Gastrocnemius medialis (tissue), 4 donors: Measurements from ENCODE around the gene GNG7. TPM values are rescaled to one million over a fixed set of nuclear protein-coding genes. Genes with fewer than 3 reads are reported as not detected.
"Not testable (repeated sequence)": the region's sequence is repeated elsewhere in the genome, so short reads cannot be mapped to it uniquely, and the experiment has no call there.

ENCODE experiments used
- ATAC-seq, 2 donors: fragments of 150-250 bp; one replicate each; pipeline ENCODE4 v1.9.1; 2016
- DNase-seq, 2 donors: peaks; one replicate each; pipeline ENCODE4 v3.0.0-alpha.2; 2019
- H3K27ac ChIP-seq, 4 donors: fragments of 200-600 bp; sonication (generic); 1 replicate in 1 of 4; 2 replicates in 3 of 4; pipeline ENCODE4 v1.5.1; 2016 to 2018; ENCODE audit warnings: mild to moderate bottlenecking in 2 of 4, moderate library complexity in 1 of 4
- H3K27me3 ChIP-seq, 3 donors: fragments of 200-600 bp; sonication (generic) in 2 of 3; 1 replicate in 1 of 3; 2 replicates in 2 of 3; pipeline versions ENCODE4 v1.5.1 to v1.6.0; 2016 to 2019; ENCODE audit warnings: mild to moderate bottlenecking in 1 of 3, moderate library complexity in 1 of 3
- H3K36me3 ChIP-seq, 2 donors: fragments of 200-600 bp; sonication (generic) in 1 of 2; one replicate each; pipeline ENCODE4 v1.5.1; 2017 to 2018
- H3K4me1 ChIP-seq, 2 donors: fragments of 200-600 bp; sonication (generic) in 1 of 2; one replicate each; pipeline ENCODE4 v1.5.1; 2016 to 2017; ENCODE audit warnings: mild to moderate bottlenecking in 2 of 2
- H3K4me3 ChIP-seq, 4 donors: fragments of 200-600 bp; sonication (generic) in 3 of 4; 1 replicate in 1 of 4; 2 replicates in 3 of 4; pipeline ENCODE4 v1.5.1; 2016 to 2019; ENCODE audit warnings: mild to moderate bottlenecking in 2 of 4
- H3K9me3 ChIP-seq, 3 donors: fragments of 200-600 bp; sonication (generic) in 2 of 3; 1 replicate in 1 of 3; 2 replicates in 2 of 3; pipeline ENCODE4 v1.5.1; 2016 to 2019
- CTCF ChIP-seq, 5 experiments: fragments of 450-650 bp in 3 of 5; fragments of 200-600 bp in 2 of 5; sonication (generic) in 2 of 5; IDR thresholded peaks in 4 of 5; conservative IDR thresholded peaks in 1 of 5; 1 replicate in 4 of 5; 2 replicates in 1 of 5; pipeline ENCODE4 v1.5.1; 2016 to 2019; ENCODE audit warnings: antibody characterized with exemption in 5 of 5, mild to moderate bottlenecking in 3 of 5, moderate library complexity in 3 of 5
- POLR2A ChIP-seq, 2 donors: fragments of 450-650 bp; IDR thresholded peaks; one replicate each; pipeline ENCODE4 v1.6.1; 2017; ENCODE audit warnings: antibody characterized with exemption in 2 of 2, mild to moderate bottlenecking in 2 of 2, moderate library complexity in 2 of 2
- in situ Hi-C, 4 donors: fragments of 200-750 bp; cut with MboI; loops; one replicate each; pipeline versions ENCODE4 v1.15.0 to v1.8.0; 2017; ENCODE audit warnings: low sequenced_read_pairs in 4 of 4
- intact Hi-C: fragments of 100-400 bp; cut with DNase I; formaldehyde crosslinking; loops from one replicate; pipeline ENCODE4 v1.15.1; 2023; ENCODE audit warnings: low total_unique reads
- total RNA-seq, 4 donors: library from RNA; depleted of rRNA; stranded (reverse); fragments of >200 nt; gene quantifications; one replicate each; pipeline versions ENCODE4 v1.1.0 to v1.2.3, GENCODE V29; 2016

The GNG7 gene
- total RNA-seq, 4 donors from 2014 or later, result 0.46 to 1.1 (median 0.62) TPM

DNA sequence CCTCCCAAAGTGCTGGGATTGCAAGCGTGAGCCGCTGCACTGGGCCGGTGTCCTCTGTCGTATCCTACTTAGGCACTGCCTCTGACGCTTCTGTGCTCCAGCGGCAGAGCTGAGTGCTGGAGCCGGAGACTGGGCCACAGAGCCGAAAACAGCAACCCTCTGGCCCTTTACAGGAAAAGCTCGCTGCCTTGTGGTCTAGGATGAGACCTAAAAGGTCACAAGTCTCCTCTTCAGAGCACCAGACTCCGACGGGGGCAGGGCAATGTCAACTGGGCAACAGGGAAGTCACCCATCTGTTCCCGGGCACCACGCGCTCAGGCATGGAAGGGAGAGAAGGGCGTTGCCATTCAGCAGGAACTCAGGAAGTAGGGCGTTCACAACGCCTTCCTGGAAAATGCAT, 134.9 kb downstream of the GNG7 start:
- in situ Hi-C loops, result no loop called here

DNA sequence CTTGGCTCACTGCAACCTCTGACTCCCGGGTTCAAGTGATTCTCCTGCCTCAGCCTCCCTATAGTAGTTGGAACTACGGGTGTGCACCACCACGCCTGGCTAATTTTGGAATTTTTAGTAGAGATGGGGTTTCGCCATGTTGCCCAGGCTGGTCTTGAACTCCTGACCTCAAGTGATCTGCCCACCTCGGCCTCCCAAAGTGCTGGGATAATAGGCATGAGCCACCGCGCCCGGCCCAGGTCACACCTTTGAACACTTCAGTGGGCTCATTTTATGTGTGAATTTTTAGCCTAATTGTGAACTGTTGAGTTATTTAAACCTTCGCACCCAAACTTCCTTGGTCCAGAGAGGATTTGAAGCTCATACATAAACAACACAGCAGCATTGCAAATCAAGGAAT, 138.9 kb downstream of the GNG7 start:
- H3K27me3 ChIP-seq, H3K36me3 ChIP-seq, H3K27ac ChIP-seq, H3K4me1 ChIP-seq, ATAC-seq, H3K4me3 ChIP-seq, DNase-seq, in situ Hi-C loops, H3K9me3 ChIP-seq, intact Hi-C loops: not testable (repeated sequence)

More for the DNA sequence above, 134.9 kb downstream of the GNG7 start:
- peak overlapping the region in 3 of 4 donors; percentile 17 to 57 (median 54) for H3K27ac ChIP-seq
- peak; percentile 48 to 65 for DNase-seq
- no peaks in the 10 kb centered on the region for H3K9me3 ChIP-seq
- H3K4me1 ChIP-seq, result peaks cover 0 to 6% of the 10 kb centered on the region in 2 donors
- no peaks in the 10 kb centered on the region for H3K36me3 ChIP-seq
- intact Hi-C loops, result no loop called here
- TF ChIP-seq POLR2A (IDR thresholded peaks at IDR 0.05), result no peak
- no peak for TF ChIP-seq CTCF (IDR thresholded peaks at IDR 0.05 in 4 of 5, conservative IDR thresholded peaks at IDR 0.05 in 1 of 5)
- peak; percentile 17 to 74 for ATAC-seq
- no peaks in the 10 kb centered on the region for H3K27me3 ChIP-seq
- H3K4me3 ChIP-seq, result no peak overlapping the region

DNA sequence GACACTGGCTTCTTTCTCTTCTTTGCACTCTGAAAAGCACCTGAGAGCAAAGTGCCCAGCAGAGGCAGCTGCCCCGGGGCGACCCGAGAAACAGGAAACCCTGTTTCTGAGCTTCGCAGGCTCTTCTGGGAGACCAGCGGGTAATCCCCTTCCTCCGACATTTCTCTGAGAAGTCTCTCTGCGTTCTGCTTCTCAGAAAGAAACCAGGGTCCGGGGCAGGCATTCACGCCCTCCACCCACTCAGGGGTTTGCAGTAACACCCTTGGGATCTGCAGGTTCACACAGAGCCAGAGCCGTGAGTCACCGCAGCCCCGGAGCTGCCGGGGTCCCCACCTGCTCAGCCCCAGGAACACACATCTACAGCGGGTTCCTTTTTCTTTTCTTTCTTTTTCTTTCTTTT, 140.6 kb downstream of the GNG7 start:
- intact Hi-C loops (no loop called here), in situ Hi-C loops (no loop called here)
- no peaks in the 10 kb centered on the region for H3K9me3 ChIP-seq
- no peak overlapping the region for H3K27ac ChIP-seq
- no peak for TF ChIP-seq CTCF (IDR thresholded peaks at IDR 0.05 in 4 of 5, conservative IDR thresholded peaks at IDR 0.05 in 1 of 5)
- TF ChIP-seq POLR2A (IDR thresholded peaks at IDR 0.05), result no peak
- DNase-seq (no peak), ATAC-seq (no peak)
- no peak overlapping the region for H3K4me3 ChIP-seq
- no peaks in the 10 kb centered on the region for H3K27me3 ChIP-seq
- no peaks in the 10 kb centered on the region for H3K4me1 ChIP-seq
- no peaks in the 10 kb centered on the region for H3K36me3 ChIP-seq

DNA sequence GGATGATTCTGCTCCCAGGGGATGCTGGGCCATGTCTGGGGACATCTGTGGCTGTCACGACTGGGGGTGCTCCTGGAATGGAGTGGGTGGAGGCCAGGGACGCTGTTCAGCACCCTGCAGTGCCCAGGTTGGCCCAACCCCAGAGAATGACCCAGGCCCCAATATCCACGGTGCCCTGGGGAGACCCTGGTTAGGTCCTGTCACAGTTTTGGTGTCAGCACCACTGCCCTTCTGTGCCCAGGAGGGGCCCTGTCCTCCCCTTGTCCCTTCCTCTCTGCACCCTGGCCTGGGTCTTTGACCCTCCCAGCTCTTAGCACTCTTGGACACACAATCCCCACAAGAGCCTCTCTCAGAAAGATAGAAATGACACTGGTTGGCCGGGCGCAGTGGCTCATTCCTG, 141.3 kb downstream of the GNG7 start:
- H3K4me3 ChIP-seq, result no peak overlapping the region
- intact Hi-C loops, result no loop called here
- no peak for DNase-seq
- TF ChIP-seq CTCF (IDR thresholded peaks at IDR 0.05 in 4 of 5, conservative IDR thresholded peaks at IDR 0.05 in 1 of 5) (no peak), POLR2A (IDR thresholded peaks at IDR 0.05) (no peak)
- in situ Hi-C loops, result no loop called here
- no peak overlapping the region for H3K27ac ChIP-seq
- no peak for ATAC-seq
- no peaks in the 10 kb centered on the region for H3K36me3 ChIP-seq
- H3K4me1 ChIP-seq, result no peaks in the 10 kb centered on the region
- no peaks in the 10 kb centered on the region for H3K27me3 ChIP-seq
- no peaks in the 10 kb centered on the region for H3K9me3 ChIP-seq

- no peak for DNase-seq
- intact Hi-C loops (no loop called here), in situ Hi-C loops (no loop called here)
- no peak overlapping the region for H3K4me3 ChIP-seq
- TF ChIP-seq POLR2A (IDR thresholded peaks at IDR 0.05) (no peak), CTCF (IDR thresholded peaks at IDR 0.05 in 4 of 5, conservative IDR thresholded peaks at IDR 0.05 in 1 of 5) (no peak)
- no peaks in the 10 kb centered on the region for H3K27me3 ChIP-seq
- no peaks in the 10 kb centered on the region for H3K9me3 ChIP-seq
- H3K36me3 ChIP-seq, result no peaks in the 10 kb centered on the region
- H3K4me1 ChIP-seq, result no peaks in the 10 kb centered on the region
- no peak overlapping the region for H3K27ac ChIP-seq
- no peak for ATAC-seq
These were observed 142.1 kb downstream of the GNG7 start for GRCh38 chr19:2560369-2560768.
